GM12878 (cell line): ENCODE measurements around the gene PNPLA4. TPM values are rescaled to one million over a fixed set of nuclear protein-coding genes. Genes with fewer than 3 reads are reported as not detected.
A peak's percentile ranks its signal among the peaks of the same experiment; 100 is the strongest.

ENCODE experiments used
- BHLHE40 ChIP-seq, 2 experiments: fragments of 450-650 bp in 1 of 2; IDR thresholded peaks; 2 replicates each; pipeline ENCODE4 v1.6.1; 2011 to 2017; ENCODE audit warnings: low read depth in 2 of 2, borderline replicate concordance in 1 of 2, improper control_type of control experiment in 1 of 2, low read length in 1 of 2, mild to moderate bottlenecking in 1 of 2
- CHD2 ChIP-seq: IDR thresholded peaks from 2 replicates; pipeline ENCODE4 v1.6.1; 2011; ENCODE audit warnings: low read depth, low read length, improper control_type of control experiment, borderline replicate concordance
- MEF2A ChIP-seq: IDR thresholded peaks from 2 replicates; pipeline ENCODE4 v1.6.1; 2011; ENCODE audit warnings: low read depth, mild to moderate bottlenecking, low read length, moderate library complexity; ENCODE audit not compliant: insufficient read depth
- NFIC ChIP-seq: IDR thresholded peaks from 2 replicates; pipeline ENCODE4 v1.6.1; 2012; ENCODE audit warnings: low read depth, mild to moderate bottlenecking, inconsistent platforms, low read length, moderate library complexity
- RB1 ChIP-seq: fragments of 450-650 bp; formaldehyde crosslinking; IDR thresholded peaks from 2 replicates; pipeline ENCODE4 v1.6.1; 2017; ENCODE audit warnings: mild to moderate bottlenecking, borderline replicate concordance
- ZNF592 ChIP-seq: fragments of 450-650 bp; IDR thresholded peaks from 2 replicates; pipeline ENCODE4 v1.6.1; 2017; ENCODE audit warnings: mild to moderate bottlenecking, moderate library complexity
- polyA plus RNA-seq, 11 experiments: library from polyadenylated mRNA; depleted of rRNA in 4 of 11; unstranded in 6 of 11; stranded (reverse) in 5 of 11; fragments of >200 nt; fragmentation: Nextera tagmentation in 4 of 11; fragmentation: Illumina TruSeq in 1 of 11; extraction: Ambion mirVana in 4 of 11; extraction: Trizol in 1 of 11; gene quantifications; 1 replicate in 1 of 11; 2 replicates in 10 of 11; pipeline versions ENCODE4 v1.2.1 to v1.2.3, GENCODE V29; 2011 to 2016; ENCODE audit warnings: inconsistent platforms in 2 of 11, missing spikeins in 2 of 11, low read depth in 1 of 11
- total RNA-seq, 4 experiments: library from RNA; depleted of rRNA in 3 of 4; stranded (reverse); fragments of >200 nt in 3 of 4; fragmentation: Illumina TruSeq in 1 of 4; extraction: Trizol in 1 of 4; gene quantifications; 2 replicates each; pipeline versions ENCODE4 v1.2.1 to v1.2.3, GENCODE V29; 2013 to 2021
- TF ChIP-seq, protein P1 (sequence below): fragments of 450-650 bp; IDR thresholded peaks from 2 replicates; pipeline ENCODE4 v1.6.1; 2016; ENCODE audit warnings: mild to moderate bottlenecking
- TF ChIP-seq, protein P2 (sequence below): fragments of 450-650 bp; formaldehyde crosslinking; IDR thresholded peaks from 2 replicates; pipeline ENCODE4 v1.5.0; 2022; ENCODE audit warnings: mild to moderate bottlenecking, missing genetic modification characterization
- TF ChIP-seq, protein P3 (sequence below): IDR thresholded peaks from 2 replicates; pipeline ENCODE4 v1.6.1; 2012; ENCODE audit warnings: low read depth, low read length, improper control_type of control experiment
- TF ChIP-seq, protein P4 (sequence below), 3 experiments: IDR thresholded peaks in 2 of 3; conservative IDR thresholded peaks in 1 of 3; 2 replicates each; pipeline ENCODE4 v1.5.1; 2011; ENCODE audit warnings: low read depth in 3 of 3, low read length in 3 of 3, mild to moderate bottlenecking in 3 of 3, control low read depth in 2 of 3, moderate library complexity in 2 of 3, inconsistent platforms in 1 of 3, mixed read lengths in 1 of 3; ENCODE audit not compliant: control insufficient read depth in 2 of 3, insufficient read depth in 1 of 3; ENCODE audit errors: extremely low read depth in 1 of 3

PNPLA4 gene
- total and polyA plus RNA-seq, 10 of the 15 experiments (the other 5 are each of a cell fraction or from before 2014, with no cell fraction given): 18.0 to 53.0 (median 33.6) TPM

- TF ChIP-seq BHLHE40 (IDR thresholded peaks at IDR 0.05; ENCODE audit: borderline replicate concordance in 1 of 2, low read depth in 2 of 2, low read length in 1 of 2) (peak in 1 of 2 experiments; percentile 16; a peak in 2 of 4 replicates), NFIC (peak; percentile 13; the same call in 1 of the 2 replicates), MEF2A (0 out of 2 replicates have a peak, but pooled peaks have one; percentile 3), RB1 (no peak; the same call in 1 of the 2 replicates), CHD2 (no peak; the same call in 1 of the 2 replicates), ZNF592 (peak; percentile 50; the same call in 1 of the 2 replicates)
- TF ChIP-seq, protein P1, sequence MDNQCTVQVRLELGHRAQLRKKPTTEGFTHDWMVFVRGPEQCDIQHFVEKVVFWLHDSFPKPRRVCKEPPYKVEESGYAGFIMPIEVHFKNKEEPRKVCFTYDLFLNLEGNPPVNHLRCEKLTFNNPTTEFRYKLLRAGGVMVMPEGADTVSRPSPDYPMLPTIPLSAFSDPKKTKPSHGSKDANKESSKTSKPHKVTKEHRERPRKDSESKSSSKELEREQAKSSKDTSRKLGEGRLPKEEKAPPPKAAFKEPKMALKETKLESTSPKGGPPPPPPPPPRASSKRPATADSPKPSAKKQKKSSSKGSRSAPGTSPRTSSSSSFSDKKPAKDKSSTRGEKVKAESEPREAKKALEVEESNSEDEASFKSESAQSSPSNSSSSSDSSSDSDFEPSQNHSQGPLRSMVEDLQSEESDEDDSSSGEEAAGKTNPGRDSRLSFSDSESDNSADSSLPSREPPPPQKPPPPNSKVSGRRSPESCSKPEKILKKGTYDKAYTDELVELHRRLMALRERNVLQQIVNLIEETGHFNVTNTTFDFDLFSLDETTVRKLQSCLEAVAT: peak; percentile 37; the same call in 1 of the 2 replicates
- TF ChIP-seq, protein P2, sequence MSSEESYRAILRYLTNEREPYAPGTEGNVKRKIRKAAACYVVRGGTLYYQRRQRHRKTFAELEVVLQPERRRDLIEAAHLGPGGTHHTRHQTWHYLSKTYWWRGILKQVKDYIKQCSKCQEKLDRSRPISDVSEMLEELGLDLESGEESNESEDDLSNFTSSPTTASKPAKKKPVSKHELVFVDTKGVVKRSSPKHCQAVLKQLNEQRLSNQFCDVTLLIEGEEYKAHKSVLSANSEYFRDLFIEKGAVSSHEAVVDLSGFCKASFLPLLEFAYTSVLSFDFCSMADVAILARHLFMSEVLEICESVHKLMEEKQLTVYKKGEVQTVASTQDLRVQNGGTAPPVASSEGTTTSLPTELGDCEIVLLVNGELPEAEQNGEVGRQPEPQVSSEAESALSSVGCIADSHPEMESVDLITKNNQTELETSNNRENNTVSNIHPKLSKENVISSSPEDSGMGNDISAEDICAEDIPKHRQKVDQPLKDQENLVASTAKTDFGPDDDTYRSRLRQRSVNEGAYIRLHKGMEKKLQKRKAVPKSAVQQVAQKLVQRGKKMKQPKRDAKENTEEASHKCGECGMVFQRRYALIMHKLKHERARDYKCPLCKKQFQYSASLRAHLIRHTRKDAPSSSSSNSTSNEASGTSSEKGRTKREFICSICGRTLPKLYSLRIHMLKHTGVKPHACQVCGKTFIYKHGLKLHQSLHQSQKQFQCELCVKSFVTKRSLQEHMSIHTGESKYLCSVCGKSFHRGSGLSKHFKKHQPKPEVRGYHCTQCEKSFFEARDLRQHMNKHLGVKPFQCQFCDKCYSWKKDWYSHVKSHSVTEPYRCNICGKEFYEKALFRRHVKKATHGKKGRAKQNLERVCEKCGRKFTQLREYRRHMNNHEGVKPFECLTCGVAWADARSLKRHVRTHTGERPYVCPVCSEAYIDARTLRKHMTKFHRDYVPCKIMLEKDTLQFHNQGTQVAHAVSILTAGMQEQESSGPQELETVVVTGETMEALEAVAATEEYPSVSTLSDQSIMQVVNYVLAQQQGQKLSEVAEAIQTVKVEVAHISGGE (CRISPR knock-in tag): peak; percentile 46; the same call in 1 of the 2 replicates
- TF ChIP-seq, protein P3, sequence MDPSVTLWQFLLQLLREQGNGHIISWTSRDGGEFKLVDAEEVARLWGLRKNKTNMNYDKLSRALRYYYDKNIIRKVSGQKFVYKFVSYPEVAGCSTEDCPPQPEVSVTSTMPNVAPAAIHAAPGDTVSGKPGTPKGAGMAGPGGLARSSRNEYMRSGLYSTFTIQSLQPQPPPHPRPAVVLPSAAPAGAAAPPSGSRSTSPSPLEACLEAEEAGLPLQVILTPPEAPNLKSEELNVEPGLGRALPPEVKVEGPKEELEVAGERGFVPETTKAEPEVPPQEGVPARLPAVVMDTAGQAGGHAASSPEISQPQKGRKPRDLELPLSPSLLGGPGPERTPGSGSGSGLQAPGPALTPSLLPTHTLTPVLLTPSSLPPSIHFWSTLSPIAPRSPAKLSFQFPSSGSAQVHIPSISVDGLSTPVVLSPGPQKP: no peak; the same call in 1 of the 2 replicates
- TF ChIP-seq, protein P4, sequence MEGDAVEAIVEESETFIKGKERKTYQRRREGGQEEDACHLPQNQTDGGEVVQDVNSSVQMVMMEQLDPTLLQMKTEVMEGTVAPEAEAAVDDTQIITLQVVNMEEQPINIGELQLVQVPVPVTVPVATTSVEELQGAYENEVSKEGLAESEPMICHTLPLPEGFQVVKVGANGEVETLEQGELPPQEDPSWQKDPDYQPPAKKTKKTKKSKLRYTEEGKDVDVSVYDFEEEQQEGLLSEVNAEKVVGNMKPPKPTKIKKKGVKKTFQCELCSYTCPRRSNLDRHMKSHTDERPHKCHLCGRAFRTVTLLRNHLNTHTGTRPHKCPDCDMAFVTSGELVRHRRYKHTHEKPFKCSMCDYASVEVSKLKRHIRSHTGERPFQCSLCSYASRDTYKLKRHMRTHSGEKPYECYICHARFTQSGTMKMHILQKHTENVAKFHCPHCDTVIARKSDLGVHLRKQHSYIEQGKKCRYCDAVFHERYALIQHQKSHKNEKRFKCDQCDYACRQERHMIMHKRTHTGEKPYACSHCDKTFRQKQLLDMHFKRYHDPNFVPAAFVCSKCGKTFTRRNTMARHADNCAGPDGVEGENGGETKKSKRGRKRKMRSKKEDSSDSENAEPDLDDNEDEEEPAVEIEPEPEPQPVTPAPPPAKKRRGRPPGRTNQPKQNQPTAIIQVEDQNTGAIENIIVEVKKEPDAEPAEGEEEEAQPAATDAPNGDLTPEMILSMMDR (IDR thresholded peaks at IDR 0.05 in 2 of 3, conservative IDR thresholded peaks at IDR 0.05 in 1 of 3; ENCODE audit: control insufficient read depth in 2 of 3, extremely low read depth in 1 of 3, insufficient read depth in 1 of 3, low read depth in 3 of 3, low read length in 3 of 3): no peak
Measured at GRCh38 chrX:7927259-7928167, at the start of gene PNPLA4 (continued).
